HepG2 (cell line): ENCODE data around the gene NPHP4. TPM values are rescaled to one million over a fixed set of nuclear protein-coding genes. Genes with fewer than 3 reads are reported as not detected.

Source experiments
- ATAC-seq: fragments of 200-7000 bp; cut with Tn5 transposase; 3 replicates; pipeline ENCODE4 v1.9.1; 2020; ENCODE audit warnings: mild to moderate bottlenecking, moderate library complexity
- BruUV-seq: library from RNA; stranded (reverse); fragments of 400-500 nt; replicated peaks from 2 replicates; lab custom pipeline; 2021; lab: Mats Ljungman, UMichigan
- CTCF ChIA-PET: fragments of 300-600 bp; formaldehyde crosslinking; extraction: SDS; loops from one replicate; lab custom pipeline; 2021; ENCODE audit warnings: low total read pairs, inconsistent platforms, low intra/inter-chr PET ratio; lab: Yijun Ruan, JAX
- POLR2A ChIA-PET: fragments of 350-600 bp; sonication (Branson Sonifier 250); formaldehyde crosslinking; loops from one replicate; lab custom pipeline; 2020; ENCODE audit warnings: antibody characterized with exemption, inconsistent platforms; lab: Yijun Ruan, JAX
- DNase-seq: peaks from one replicate; pipeline ENCODE4 v3.0.0-alpha.2; 2015; ENCODE audit warnings: low spot score
- FAIRE-seq: peaks from 3 replicates; lab custom pipeline; 2011; peaks lifted over from hg19 to GRCh38; lab: Jason Lieb, UNC
- H2AFZ ChIP-seq: one replicate; pipeline ENCODE4 v1.6.1; 2011; ENCODE audit warnings: low read length, inconsistent platforms
- H3K27ac ChIP-seq: fragments of 300-600 bp; 3 replicates; pipeline ENCODE4 v1.8.0; 2011; ENCODE audit warnings: mixed run types, mild to moderate bottlenecking, mixed read lengths, low read length, inconsistent platforms; ENCODE audit not compliant: insufficient read depth; ENCODE audit errors: extremely low read length
- H3K27me3 ChIP-seq, 2 experiments: fragments of 200-600 bp in 1 of 2; 2 replicates in 1 of 2; 3 replicates in 1 of 2; pipeline versions ENCODE4 v1.6.0 to v1.8.0; 2011; ENCODE audit warnings: low read length in 2 of 2, mild to moderate bottlenecking in 2 of 2, moderate library complexity in 2 of 2, inconsistent platforms in 1 of 2; ENCODE audit not compliant: insufficient read depth in 2 of 2, control insufficient read depth in 1 of 2
- H3K36me3 ChIP-seq, 2 experiments: fragments of 200-600 bp in 1 of 2; replicated peaks in 1 of 2; 2 replicates in 1 of 2; 3 replicates in 1 of 2; pipeline versions ENCODE4 v1.5.1 to v1.8.0; 2011; ENCODE audit warnings: low read length in 2 of 2, inconsistent platforms in 1 of 2; ENCODE audit not compliant: insufficient read depth in 2 of 2, control insufficient read depth in 1 of 2
- H3K4me1 ChIP-seq: 2 replicates; pipeline ENCODE4 v1.5.1; 2012; ENCODE audit warnings: low read length, inconsistent platforms; ENCODE audit not compliant: insufficient read depth
- H3K4me2 ChIP-seq: 2 replicates; pipeline ENCODE4 v1.6.0; 2011; ENCODE audit warnings: low read depth, low read length, inconsistent platforms
- H3K4me3 ChIP-seq, 3 experiments: fragments of 200-600 bp in 1 of 3; sonication (generic), shearing (Covaris generic) in 1 of 3; replicated peaks in 1 of 3; 2 replicates each; pipeline ENCODE4 v1.5.1; 2011 to 2016; ENCODE audit warnings: low read length in 3 of 3, inconsistent platforms in 2 of 3, low read depth in 2 of 3, mild to moderate bottlenecking in 2 of 3, control low read depth in 1 of 3, mixed read lengths in 1 of 3; ENCODE audit not compliant: insufficient read depth in 1 of 3
- H3K79me2 ChIP-seq: one replicate; pipeline ENCODE4 v1.6.1; 2011; ENCODE audit warnings: low read length, inconsistent platforms; ENCODE audit not compliant: insufficient read depth
- H3K9ac ChIP-seq: 2 replicates; pipeline ENCODE4 v1.6.0; 2011; ENCODE audit warnings: mild to moderate bottlenecking, low read depth, low read length, inconsistent platforms; ENCODE audit not compliant: insufficient read depth
- H3K9me3 ChIP-seq: 2 replicates; pipeline ENCODE4 v1.5.1; 2012; ENCODE audit warnings: mild to moderate bottlenecking, low read length
- H4K20me1 ChIP-seq: 2 replicates; pipeline ENCODE4 v1.6.0; 2011; ENCODE audit warnings: inconsistent platforms, mild to moderate bottlenecking, low read length, moderate library complexity; ENCODE audit not compliant: insufficient read depth
- BATF2 ChIP-seq: sonication (generic); formaldehyde crosslinking; IDR thresholded peaks from 2 replicates; pipeline ENCODE4 v1.8.0; 2022; ENCODE audit warnings: mild to moderate bottlenecking, missing genetic modification reagents, moderate library complexity
- CBX5 ChIP-seq: sonication (generic); formaldehyde crosslinking; IDR thresholded peaks from 2 replicates; pipeline ENCODE4 v1.4.0; 2020; ENCODE audit warnings: missing genetic modification reagents, borderline replicate concordance
- MEIS2 ChIP-seq: sonication (generic); formaldehyde crosslinking; IDR thresholded peaks from 2 replicates; pipeline ENCODE4 v1.9.0; 2021; ENCODE audit warnings: mild to moderate bottlenecking, missing genetic modification reagents
- TBX3 ChIP-seq: fragments of 450-650 bp; IDR thresholded peaks from 2 replicates; pipeline ENCODE4 v1.6.1; 2017; ENCODE audit warnings: antibody characterized with exemption, mild to moderate bottlenecking, inconsistent platforms, borderline replicate concordance
- YEATS4 ChIP-seq: sonication (generic); formaldehyde crosslinking; IDR thresholded peaks from 2 replicates; pipeline ENCODE4 v1.4.0; 2020; ENCODE audit warnings: missing genetic modification reagents, borderline replicate concordance
- YY1 ChIP-seq: IDR thresholded peaks from 2 replicates; pipeline ENCODE4 v1.6.1; 2011; ENCODE audit warnings: low read length, low read depth, moderate library complexity, mild to moderate bottlenecking; ENCODE audit not compliant: insufficient read depth, insufficient replicate concordance
- ZNF264 ChIP-seq: sonication (generic); formaldehyde crosslinking; IDR thresholded peaks from 2 replicates; pipeline ENCODE4 v1.4.0; 2020; ENCODE audit warnings: missing genetic modification reagents
- ZNF510 ChIP-seq: sonication (generic); formaldehyde crosslinking; IDR thresholded peaks from 2 replicates; pipeline ENCODE4 v1.4.0; 2020; ENCODE audit warnings: low read depth, mild to moderate bottlenecking, missing genetic modification reagents
- ZNF850 ChIP-seq: sonication (generic); formaldehyde crosslinking; conservative IDR thresholded peaks from 2 replicates; pipeline ENCODE4 v1.9.0; 2021; ENCODE audit warnings: mild to moderate bottlenecking, missing genetic modification reagents
- ZNF883 ChIP-seq: sonication (generic); formaldehyde crosslinking; IDR thresholded peaks from 2 replicates; pipeline ENCODE4 v1.5.1; 2020; ENCODE audit warnings: mild to moderate bottlenecking, missing genetic modification reagents; ENCODE audit errors: not compliant biosample characterization
- ZSCAN9 ChIP-seq: IDR thresholded peaks from 2 replicates; pipeline ENCODE4 v1.6.1; 2016; ENCODE audit warnings: borderline replicate concordance
- WGBS: methylation state at CpG from one replicate; pipeline ENCODE4 v1.1.6; 2017; ENCODE audit warnings: low lambda C conversion rate; 5-methylcytosine and 5-hydroxymethylcytosine counted together
- in situ Hi-C: cut with HindIII; loops from 2 replicates; pipeline ENCODE4 v1.10.0; 2017; ENCODE audit warnings: low pct_unique_long_range_greater_than_20kb; ENCODE audit not compliant: extremely low pct_ligation_motif_present
- intact Hi-C: fragments of 100-400 bp; cut with micrococcal nuclease; formaldehyde crosslinking; loops from one replicate; pipeline ENCODE4 v1.10.0; 2022; ENCODE audit not compliant: unreplicated experiment
- polyA plus RNA-seq, 8 experiments: library from polyadenylated mRNA; depleted of rRNA in 3 of 8; stranded (reverse) in 7 of 8; unstranded in 1 of 8; fragments of >200 nt; fragmentation: Illumina TruSeq in 4 of 8; extraction: Trizol in 4 of 8; gene quantifications; 2 replicates each; pipeline versions ENCODE4 v1.2.1 to v1.2.3, GENCODE V29; 2011 to 2016; ENCODE audit warnings: low read depth in 4 of 8, missing spikeins in 1 of 8, mixed read lengths in 1 of 8; ENCODE audit not compliant: insufficient read depth in 1 of 8
- total RNA-seq, 5 experiments: library from RNA; depleted of rRNA; stranded (reverse); fragments of >200 nt; fragmentation: Illumina TruSeq; extraction: Trizol; gene quantifications; 2 replicates each; pipeline ENCODE4 v1.2.3, GENCODE V29; 2016; ENCODE audit warnings: low read depth in 1 of 5
- TF ChIP-seq, protein P1 (sequence below): sonication (generic); formaldehyde crosslinking; IDR thresholded peaks from 2 replicates; pipeline ENCODE4 v1.4.0; 2020; ENCODE audit warnings: mild to moderate bottlenecking, missing genetic modification reagents

Gene NPHP4
- total and polyA plus RNA-seq, 2 of the 13 experiments (the other 11 are each of a cell fraction or from before 2014, with no cell fraction given) = 4.4 to 6.8 TPM

DNA sequence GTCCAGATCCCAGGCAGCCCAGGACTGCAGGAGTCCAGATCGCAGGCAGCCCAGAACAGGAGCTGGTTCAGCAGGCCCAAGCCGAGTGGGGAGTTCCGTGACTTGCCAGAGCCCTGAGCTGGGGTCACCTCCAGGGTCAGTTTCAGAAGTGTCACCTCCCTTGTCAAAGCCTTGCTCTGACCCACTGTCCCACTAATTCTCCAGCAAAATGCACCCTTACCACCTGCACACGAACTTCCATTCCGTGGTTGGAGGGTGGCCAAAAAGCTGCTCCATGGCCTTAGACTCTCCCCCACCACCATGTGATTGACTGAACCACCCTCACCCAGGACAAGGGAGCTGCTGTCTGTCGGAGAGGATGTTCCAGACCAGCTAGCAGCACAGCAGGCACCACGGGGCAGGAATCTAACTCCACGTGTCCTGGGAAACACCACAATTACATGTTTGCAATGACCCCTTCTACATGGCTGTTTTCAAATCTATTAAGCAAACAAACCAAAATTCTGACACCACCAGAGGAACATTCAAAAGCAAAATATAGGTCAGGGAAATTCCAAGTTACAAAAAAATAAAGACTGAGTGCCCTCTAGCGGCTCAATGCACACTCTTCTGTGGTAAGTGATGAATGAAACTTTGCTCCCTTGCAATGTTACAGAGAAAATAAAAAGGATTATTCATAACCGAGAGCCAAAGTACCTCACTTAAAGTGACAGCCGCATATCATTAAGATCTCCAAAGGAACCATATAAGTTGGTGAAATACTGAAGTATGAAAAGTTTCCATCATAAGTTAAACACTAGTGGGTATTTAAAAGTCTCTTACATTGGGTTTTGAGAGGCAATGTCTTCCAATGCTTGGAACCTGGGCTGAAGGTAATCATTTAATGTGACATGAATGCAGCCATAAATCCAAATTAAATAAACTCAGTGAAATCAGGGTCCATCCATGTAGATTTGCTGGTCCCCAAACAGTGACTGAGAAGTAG is 76.3 kb downstream of the NPHP4 start (continued):
- TF ChIP-seq ZNF850 = no peak
- TF ChIP-seq, all 625 proteins: peak for 9

DNA sequence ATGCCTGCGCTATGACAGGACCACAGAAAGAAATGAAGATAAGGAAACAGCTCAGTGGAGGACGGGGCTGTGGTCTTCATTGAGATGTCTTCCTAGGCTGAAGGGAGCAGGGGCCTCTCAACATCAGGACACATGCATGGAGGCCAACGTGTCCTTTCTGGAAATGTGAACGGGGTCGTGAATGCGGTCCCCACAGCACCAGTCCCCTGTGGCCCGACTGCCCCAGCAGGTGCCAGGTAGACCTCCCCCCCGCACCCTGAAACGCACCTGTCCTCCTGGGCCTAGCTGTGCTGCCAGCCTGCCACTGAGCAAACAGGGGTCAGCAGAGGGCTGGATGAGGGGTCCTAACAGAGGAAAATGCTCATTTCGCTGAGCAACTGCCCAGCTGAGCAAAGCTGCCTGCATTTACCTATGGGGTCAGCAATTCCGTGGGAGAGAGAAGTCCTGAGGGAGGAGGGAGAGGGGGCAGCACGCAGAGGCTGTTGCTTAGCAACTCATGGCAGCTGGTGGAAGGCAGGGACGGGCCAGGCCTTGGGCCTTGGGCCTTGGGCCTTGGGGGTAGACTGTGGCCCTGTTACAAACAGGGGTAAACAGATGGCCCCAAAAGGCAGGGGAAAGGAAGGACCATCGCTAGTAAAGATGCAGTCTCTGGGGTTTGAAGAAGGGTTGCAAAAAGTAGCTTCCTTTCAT is 77.4 kb downstream of the NPHP4 start:
- POLR2A ChIA-PET = no interaction called here
- no TSS peak for BruUV-seq

DNA sequence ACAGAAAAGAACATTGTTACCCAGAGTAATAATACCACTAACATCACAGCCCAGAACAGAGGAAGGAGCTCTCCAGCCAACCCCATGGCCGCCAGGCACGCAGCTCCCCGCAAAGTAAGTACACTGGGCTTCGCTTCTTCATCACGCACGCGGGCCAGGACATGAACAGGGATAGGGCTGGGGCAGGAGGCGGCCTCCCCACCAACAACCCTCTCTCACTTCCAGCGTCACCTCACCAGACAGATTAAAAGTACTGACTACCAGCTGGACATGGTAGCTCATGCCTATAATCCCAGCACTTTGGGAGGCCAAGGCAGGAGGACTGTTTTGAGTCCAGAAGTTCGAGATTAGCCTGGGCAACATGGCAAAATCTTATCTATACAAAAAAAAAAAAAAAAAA is 78.3 kb downstream of the NPHP4 start:
- H3K79me2 ChIP-seq = no peaks in the 10 kb centered on the region
- H4K20me1 ChIP-seq = no peaks in the 10 kb centered on the region
- POLR2A ChIA-PET = no interaction called here
- H3K36me3 ChIP-seq = peaks cover 0 to 3% of the 10 kb centered on the region in 2 experiments; a peak in 3 of 5 replicates
- FAIRE-seq (no peak), ATAC-seq (no peak), DNase-seq (no peak)
- no peak overlapping the region for H3K4me3 ChIP-seq
- H2AFZ ChIP-seq = no peak overlapping the region
- BruUV-seq = no TSS peak
- H3K4me2 ChIP-seq = no peak overlapping the region
- CTCF ChIA-PET = no interaction called here
- 95% methylated on average over 8 of the region's 10 CpGs for WGBS
- in situ Hi-C loops (no loop called here), intact Hi-C loops (no loop called here)
- H3K9me3 ChIP-seq = no peaks in the 10 kb centered on the region
- no peaks in the 10 kb centered on the region for H3K27me3 ChIP-seq
- H3K27ac ChIP-seq = no peak overlapping the region
- no peak overlapping the region for H3K9ac ChIP-seq
- peaks cover 27% of the 10 kb centered on the region for H3K4me1 ChIP-seq
- TF ChIP-seq CBX5 (CRISPR knock-in tag) = no peak
- TF ChIP-seq, protein P1, sequence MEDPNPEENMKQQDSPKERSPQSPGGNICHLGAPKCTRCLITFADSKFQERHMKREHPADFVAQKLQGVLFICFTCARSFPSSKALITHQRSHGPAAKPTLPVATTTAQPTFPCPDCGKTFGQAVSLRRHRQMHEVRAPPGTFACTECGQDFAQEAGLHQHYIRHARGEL = no peak
- no peak for TF ChIP-seq ZNF883
- no peak for TF ChIP-seq ZNF510 (CRISPR knock-in tag)
- no peak for TF ChIP-seq BATF2 (CRISPR knock-in tag)
- no peak for TF ChIP-seq ZSCAN9 (CRISPR knock-in tag)
- TF ChIP-seq MEIS2 = no peak
- no peak for TF ChIP-seq TBX3
- TF ChIP-seq YY1 = no peak

More for the DNA sequence above, 77.4 kb downstream of the NPHP4 start:
- ATAC-seq (no peak), FAIRE-seq (no peak), DNase-seq (no peak)
- Histone ChIP-seq H3K36me3 (peaks cover 0 to 3% of the 10 kb centered on the region in 2 experiments; a peak in 3 of 5 replicates), H3K27me3 (no peaks in the 10 kb centered on the region), H3K4me2 (no peak overlapping the region), H4K20me1 (no peaks in the 10 kb centered on the region), H2AFZ (no peak overlapping the region), H3K9ac (no peak overlapping the region), H3K4me1 (peaks cover 27% of the 10 kb centered on the region), H3K4me3 (no peak overlapping the region), H3K27ac (no peak overlapping the region), H3K79me2 (no peaks in the 10 kb centered on the region), H3K9me3 (no peaks in the 10 kb centered on the region)
- intact Hi-C loops = loop anchor here (5.0 kb wide), 1 partner anchor 403 kb away; no protein-coding TSS in a partner anchor
- CTCF ChIA-PET = interaction anchor here (2.2 kb wide), 1 partner anchor 60 kb away, joined by 15 read pairs; no protein-coding TSS in a partner anchor
- TF ChIP-seq YEATS4 (CRISPR knock-in tag) (no peak), CBX5 (CRISPR knock-in tag) (no peak), ZNF264 (CRISPR knock-in tag) (no peak)
- 96% methylated on average over 11 of the region's 14 CpGs for WGBS
- in situ Hi-C loops = loop anchor here (5.0 kb wide), 1 partner anchor 52 kb away; no protein-coding TSS in a partner anchor
